Upper lobe of left lung (tissue), 6 donors: ENCODE results near the gene MTMR2. TPM values are rescaled to one million over a fixed set of nuclear protein-coding genes. Genes with fewer than 3 reads are reported as not detected.

ENCODE experiments used
- ATAC-seq, 2 donors: fragments of 200-7000 bp; cut with Tn5 transposase; one replicate each; pipeline ENCODE4 v1.9.1; 2022; ENCODE audit warnings: mild to moderate bottlenecking in 2 of 2, moderate library complexity in 2 of 2; ENCODE audit not compliant: low FRiP score in 2 of 2
- DNase-seq, 2 donors: peaks; one replicate each; pipeline ENCODE4 v3.0.0-alpha.2; 2019 to 2020
- H3K27ac ChIP-seq, 4 donors: fragments of 200-600 bp; sonication (generic); one replicate each; pipeline ENCODE4 v1.5.1; 2016 to 2019
- H3K27me3 ChIP-seq, 4 donors: fragments of 200-600 bp; sonication (generic); one replicate each; pipeline ENCODE4 v1.5.1; 2017 to 2019
- H3K36me3 ChIP-seq, 4 donors: fragments of 200-600 bp; sonication (generic); one replicate each; pipeline ENCODE4 v1.5.1; 2016 to 2019
- H3K4me1 ChIP-seq, 4 donors: fragments of 200-600 bp; sonication (generic); one replicate each; pipeline ENCODE4 v1.5.1; 2018 to 2019
- H3K4me3 ChIP-seq, 4 donors: fragments of 200-600 bp; sonication (generic); one replicate each; pipeline ENCODE4 v1.5.1; 2017 to 2019; ENCODE audit warnings: mild to moderate bottlenecking in 2 of 4, moderate library complexity in 1 of 4
- H3K9me3 ChIP-seq, 4 donors: fragments of 200-600 bp; sonication (generic); one replicate each; pipeline ENCODE4 v1.5.1; 2018 to 2019
- CTCF ChIP-seq, 6 experiments: fragments of 450-650 bp in 4 of 6; fragments of 200-600 bp in 2 of 6; sonication (generic) in 2 of 6; IDR thresholded peaks; one replicate each; pipeline ENCODE4 v1.5.1; 2016 to 2019; ENCODE audit warnings: antibody characterized with exemption in 6 of 6
- EP300 ChIP-seq, 4 donors: sonication (generic); formaldehyde crosslinking; IDR thresholded peaks; one replicate each; pipeline ENCODE4 v1.5.1; 2017; ENCODE audit warnings: antibody characterized with exemption in 4 of 4, control low read depth in 2 of 4
- POLR2A ChIP-seq, 4 donors: fragments of 450-650 bp; IDR thresholded peaks; one replicate each; pipeline ENCODE4 v1.5.1; 2016 to 2017; ENCODE audit warnings: antibody characterized with exemption in 4 of 4, mild to moderate bottlenecking in 2 of 4
- POLR2AphosphoS5 ChIP-seq, 2 donors: sonication (generic); formaldehyde crosslinking; IDR thresholded peaks; one replicate each; pipeline ENCODE4 v1.5.1; 2017; ENCODE audit warnings: antibody characterized with exemption in 2 of 2
- WGBS, 2 donors: methylation state at CpG; one replicate each; pipeline ENCODE4 v1.1.5; 2017 to 2018; 5-methylcytosine and 5-hydroxymethylcytosine counted together
- total RNA-seq, 6 donors: library from RNA; depleted of rRNA in 4 of 6; stranded (reverse); fragments of >200 nt in 4 of 6; gene quantifications; one replicate each; pipeline versions ENCODE4 v1.1.0 to v1.2.1, GENCODE V29; 2016 to 2021
- donor health status: DM: no; HTN: no; CAD: no; lungs with moderate emphysema.
- donor health status: DM: no; HTN: yes; CAD: no; lungs with severe emphysema.

The MTMR2 gene
- total RNA-seq, 6 donors from 2014 or later: 6.3 to 32.5 (median 25.0) TPM

GRCh38 chr11:95800438-95800837, 123.5 kb downstream of the MTMR2 start:
- Histone ChIP-seq H3K4me3 (no peak overlapping the region), H3K27me3 (no peaks in the 10 kb centered on the region), H3K9me3 (no peaks in the 10 kb centered on the region), H3K27ac (no peak overlapping the region), H3K36me3 (peaks cover 0 to 28% (median 8%) of the 10 kb centered on the region in 4 donors), H3K4me1 (no peaks in the 10 kb centered on the region)
- no peak for TF ChIP-seq POLR2AphosphoS5 (IDR thresholded peaks at IDR 0.05)
- no peak for TF ChIP-seq POLR2A (IDR thresholded peaks at IDR 0.05)
- no peak for TF ChIP-seq CTCF (IDR thresholded peaks at IDR 0.05)
- TF ChIP-seq EP300 (IDR thresholded peaks at IDR 0.05): no peak
- 97 to 98% methylated on average over 12 of the region's 12 CpGs for WGBS, 2 donors
- DNase-seq (no peak), ATAC-seq (no peak)

GRCh38 chr11:95799546-95799945, 124.4 kb downstream of the MTMR2 start:
- no peak overlapping the region for H3K27ac ChIP-seq
- peaks cover 0 to 28% (median 8%) of the 10 kb centered on the region in 4 donors for H3K36me3 ChIP-seq
- no peaks in the 10 kb centered on the region for H3K4me1 ChIP-seq
- ATAC-seq (no peak), DNase-seq (no peak)
- TF ChIP-seq POLR2A (IDR thresholded peaks at IDR 0.05) (no peak), POLR2AphosphoS5 (IDR thresholded peaks at IDR 0.05) (no peak), CTCF (IDR thresholded peaks at IDR 0.05) (no peak)
- H3K27me3 ChIP-seq: no peaks in the 10 kb centered on the region
- no peaks in the 10 kb centered on the region for H3K9me3 ChIP-seq
- H3K4me3 ChIP-seq: no peak overlapping the region
- 89 to 98% methylated on average over 1 of the region's 1 CpG for WGBS, 2 donors

DNA sequence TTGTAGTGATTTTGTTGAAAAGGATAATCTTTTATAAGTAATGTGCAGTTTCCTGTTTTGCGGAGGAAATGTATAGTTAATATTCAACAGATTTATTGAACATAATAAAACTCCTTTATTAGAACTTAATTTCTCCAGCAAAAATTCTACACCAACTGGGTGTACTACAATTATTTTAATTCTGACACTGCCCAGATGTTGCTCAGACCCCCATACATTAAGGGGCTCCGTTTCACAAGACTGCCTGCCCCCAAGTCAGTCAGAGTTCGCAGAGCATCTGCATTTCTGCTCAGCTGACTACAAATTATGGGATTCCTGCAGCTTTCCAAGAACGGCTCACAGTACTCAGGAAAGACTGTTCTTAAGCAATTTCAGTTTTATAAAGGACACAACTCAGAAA, 127.4 kb downstream of the MTMR2 start:
- DNase-seq (no peak), ATAC-seq (no peak)
- WGBS, 2 donors: 82 to 87% methylated on average over 4 of the region's 4 CpGs
- H3K36me3 ChIP-seq: peaks cover 0 to 21% (median 8%) of the 10 kb centered on the region in 4 donors
- no peak overlapping the region for H3K27ac ChIP-seq
- H3K9me3 ChIP-seq: no peaks in the 10 kb centered on the region
- peaks cover 8 to 14% (median 10%) of the 10 kb centered on the region in 4 donors for H3K4me1 ChIP-seq
- TF ChIP-seq POLR2A (IDR thresholded peaks at IDR 0.05): no peak
- TF ChIP-seq CTCF (IDR thresholded peaks at IDR 0.05): no peak
- no peak for TF ChIP-seq EP300 (IDR thresholded peaks at IDR 0.05)
- TF ChIP-seq POLR2AphosphoS5 (IDR thresholded peaks at IDR 0.05): no peak
- no peak overlapping the region for H3K4me3 ChIP-seq
- no peaks in the 10 kb centered on the region for H3K27me3 ChIP-seq

DNA sequence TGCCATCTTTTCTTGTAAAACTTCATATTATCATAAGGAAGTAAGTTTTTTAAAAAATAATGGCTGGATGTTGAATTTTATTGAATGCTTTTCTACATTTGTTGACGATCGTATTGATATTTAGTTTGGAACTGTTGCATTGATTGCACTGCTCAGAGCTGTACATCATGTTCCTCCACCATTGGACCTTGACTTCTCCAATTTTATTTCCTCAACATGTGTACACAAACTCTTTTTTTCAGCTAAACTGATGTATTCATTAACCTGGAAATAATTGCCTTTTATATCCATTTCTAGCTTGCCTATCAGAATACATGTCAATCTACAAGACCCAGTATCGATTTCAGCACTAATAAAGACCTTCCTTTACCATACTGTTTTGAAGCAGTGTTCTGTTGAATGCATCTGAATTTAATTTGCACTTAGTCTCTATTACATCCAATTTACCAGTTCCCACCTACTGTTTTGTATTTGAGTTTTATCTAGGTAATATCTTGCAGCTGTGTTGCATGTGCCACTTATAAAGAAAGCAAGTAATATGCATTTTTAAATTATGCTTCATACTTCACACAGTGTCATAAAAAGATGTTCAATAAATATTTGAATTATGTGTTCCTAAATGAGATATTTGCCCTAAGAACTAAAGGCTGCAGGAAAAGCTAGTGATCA, 128.1 kb downstream of the MTMR2 start:
- Histone ChIP-seq H3K9me3 (no peaks in the 10 kb centered on the region), H3K36me3 (peaks cover 0 to 16% (median 8%) of the 10 kb centered on the region in 4 donors), H3K27me3 (no peaks in the 10 kb centered on the region), H3K4me3 (no peak overlapping the region), H3K4me1 (peaks cover 10 to 18% (median 14%) of the 10 kb centered on the region in 4 donors), H3K27ac (no peak overlapping the region)
- WGBS, 2 donors: 95% methylated on average over 3 of the region's 3 CpGs
- TF ChIP-seq POLR2AphosphoS5 (IDR thresholded peaks at IDR 0.05) (no peak), EP300 (IDR thresholded peaks at IDR 0.05) (no peak), POLR2A (IDR thresholded peaks at IDR 0.05) (no peak)
- DNase-seq: no peak
- no peak for ATAC-seq

DNA sequence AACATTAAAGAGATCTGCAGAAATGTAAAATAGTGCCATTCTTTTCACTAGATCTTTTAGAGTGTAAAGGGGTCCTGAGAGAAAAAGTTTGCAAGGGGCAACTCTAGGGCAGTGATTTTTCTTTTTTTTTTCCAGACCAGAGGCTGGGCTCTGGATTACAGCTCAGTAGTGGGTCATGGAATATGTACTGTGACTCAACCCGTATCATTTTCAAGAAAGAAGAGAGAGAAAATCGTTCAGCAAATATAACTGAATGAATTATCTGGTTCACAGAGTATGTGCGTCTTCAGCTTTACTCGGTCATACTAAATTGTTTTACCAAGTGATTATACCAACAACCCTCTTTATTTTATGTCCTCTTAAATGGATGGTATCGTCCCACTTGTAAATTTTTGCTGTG, 129.8 kb downstream of the MTMR2 start:
- ATAC-seq: no peak
- 88 to 91% methylated on average over 5 of the region's 5 CpGs for WGBS, 2 donors
- no peak for TF ChIP-seq EP300 (IDR thresholded peaks at IDR 0.05)
- no peak for TF ChIP-seq CTCF (IDR thresholded peaks at IDR 0.05)
- TF ChIP-seq POLR2A (IDR thresholded peaks at IDR 0.05): no peak
- TF ChIP-seq POLR2AphosphoS5 (IDR thresholded peaks at IDR 0.05): no peak

More for the DNA sequence above, 129.8 kb downstream of the MTMR2 start:
- H3K9me3 ChIP-seq: no peaks in the 10 kb centered on the region
- no peak for DNase-seq
- H3K4me1 ChIP-seq: peaks cover 10 to 18% (median 14%) of the 10 kb centered on the region in 4 donors
- H3K4me3 ChIP-seq: no peak overlapping the region
- no peaks in the 10 kb centered on the region for H3K27me3 ChIP-seq
- H3K27ac ChIP-seq: no peak overlapping the region
- peaks cover 0 to under 1% (median 0%) of the 10 kb centered on the region in 4 donors for H3K36me3 ChIP-seq
